Thymus (tissue), 11 donors: ENCODE results near the gene MXRA8. TPM values are rescaled to one million over a fixed set of nuclear protein-coding genes. Genes with fewer than 3 reads are reported as not detected.

Experiments
- DNase-seq, 9 donors: peaks; one replicate each; pipeline ENCODE4 v3.0.0-alpha.2; 2013; ENCODE audit warnings: low spot score in 9 of 9, low read depth in 6 of 9, missing footprints in 1 of 9
- H3K27ac ChIP-seq, 2 donors: one replicate each; pipeline ENCODE4 v1.5.1; 2013; ENCODE audit warnings: control low read depth in 1 of 2, low read depth in 1 of 2, low read length in 1 of 2, mild to moderate bottlenecking in 1 of 2, moderate library complexity in 1 of 2
- H3K27me3 ChIP-seq, 2 donors: one replicate each; pipeline ENCODE4 v1.5.1; 2013; ENCODE audit warnings: low read length in 1 of 2; ENCODE audit not compliant: control insufficient read depth in 2 of 2, insufficient read depth in 1 of 2
- H3K36me3 ChIP-seq, 2 donors: one replicate each; pipeline ENCODE4 v1.5.1; 2013; ENCODE audit warnings: low read length in 1 of 2, mild to moderate bottlenecking in 1 of 2, moderate library complexity in 1 of 2; ENCODE audit not compliant: control insufficient read depth in 2 of 2, insufficient read depth in 2 of 2
- H3K4me1 ChIP-seq, 2 donors: one replicate each; pipeline ENCODE4 v1.5.1; 2013; ENCODE audit warnings: low read length in 2 of 2; ENCODE audit not compliant: control insufficient read depth in 2 of 2, insufficient read depth in 2 of 2
- H3K4me3 ChIP-seq, 2 donors: one replicate each; pipeline ENCODE4 v1.5.1; 2013; ENCODE audit warnings: low read length in 2 of 2, control low read depth in 1 of 2, mild to moderate bottlenecking in 1 of 2
- H3K9me3 ChIP-seq, 2 donors: one replicate each; pipeline ENCODE4 v1.5.1; 2013; ENCODE audit warnings: low read length in 1 of 2, mild to moderate bottlenecking in 1 of 2; ENCODE audit not compliant: control insufficient read depth in 2 of 2, insufficient read depth in 1 of 2
- WGBS: extraction: QIAGEN DNeasy Blood & Tissue Kit; methylation state at CpG from one replicate; pipeline ENCODE4 v1.1.7; 2013; 5-methylcytosine and 5-hydroxymethylcytosine counted together
- polyA plus RNA-seq: library from polyadenylated mRNA; stranded (reverse); fragments of 200-250 nt; gene quantifications from one replicate; pipeline ENCODE4 v1.2.3, GENCODE V29; 2013
- total RNA-seq: library from RNA; stranded (reverse); fragments of 120-200 nt; gene quantifications from one replicate; pipeline ENCODE4 v1.2.4, GENCODE V29; 2013
- donor health status: healthy.

The MXRA8 gene
- total and polyA plus RNA-seq, 2 donors, result 2.7 to 9.6 TPM

DNA sequence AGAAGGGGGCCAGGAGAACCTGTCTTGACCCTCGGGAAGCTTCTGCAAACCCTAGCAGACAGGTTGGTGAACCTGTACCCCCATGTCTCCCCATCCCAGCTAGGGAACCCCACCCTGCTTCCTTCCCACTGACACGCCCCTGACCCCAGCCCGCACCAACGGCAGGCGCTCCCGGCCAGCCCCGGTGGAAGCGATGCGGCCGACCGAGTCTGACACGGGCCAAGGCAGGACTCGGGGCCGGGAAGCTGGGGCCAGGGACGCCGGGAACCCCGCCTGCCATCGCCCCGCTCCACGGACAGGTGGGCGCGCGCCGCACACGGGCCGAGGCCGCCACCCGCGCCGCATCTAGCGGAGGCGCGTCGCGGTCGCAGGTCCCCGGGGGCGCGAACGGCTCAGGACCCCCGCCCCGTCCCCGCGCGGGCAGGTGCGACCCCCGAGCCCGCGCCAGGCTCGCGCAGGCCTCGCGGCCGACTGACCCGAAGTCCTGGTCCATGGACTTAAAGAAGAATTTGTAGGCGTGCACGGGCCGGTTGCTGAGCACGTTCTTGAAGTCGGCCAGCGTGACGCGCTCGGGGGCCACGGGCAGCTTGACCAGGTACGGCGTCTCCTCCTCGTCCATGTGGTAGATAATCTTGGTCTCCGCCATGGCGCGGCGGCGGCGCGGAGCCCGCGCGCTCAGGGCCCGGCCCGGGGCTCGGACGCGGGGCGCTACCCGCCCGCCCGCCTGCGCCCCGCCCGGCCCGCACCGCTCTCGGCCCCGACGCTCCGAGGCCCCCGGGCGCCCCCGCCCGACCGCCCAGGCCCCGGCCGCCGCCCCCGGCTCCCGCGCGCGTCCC is 9.7 kb downstream of the MXRA8 start:
- Histone ChIP-seq H3K4me1 (peaks cover 0 to 12% of the 10 kb centered on the region in 2 donors), H3K27me3 (peaks cover 22 to 36% of the 10 kb centered on the region in 2 donors), H3K36me3 (no peaks in the 10 kb centered on the region), H3K9me3 (peaks cover 0 to 2% of the 10 kb centered on the region in 2 donors), H3K27ac (no peak overlapping the region), H3K4me3 (peak overlapping the region; percentile 49 to 92)
- WGBS, result 1% methylated on average over 109 of the region's 109 CpGs
- DNase-seq, result no peak

DNA sequence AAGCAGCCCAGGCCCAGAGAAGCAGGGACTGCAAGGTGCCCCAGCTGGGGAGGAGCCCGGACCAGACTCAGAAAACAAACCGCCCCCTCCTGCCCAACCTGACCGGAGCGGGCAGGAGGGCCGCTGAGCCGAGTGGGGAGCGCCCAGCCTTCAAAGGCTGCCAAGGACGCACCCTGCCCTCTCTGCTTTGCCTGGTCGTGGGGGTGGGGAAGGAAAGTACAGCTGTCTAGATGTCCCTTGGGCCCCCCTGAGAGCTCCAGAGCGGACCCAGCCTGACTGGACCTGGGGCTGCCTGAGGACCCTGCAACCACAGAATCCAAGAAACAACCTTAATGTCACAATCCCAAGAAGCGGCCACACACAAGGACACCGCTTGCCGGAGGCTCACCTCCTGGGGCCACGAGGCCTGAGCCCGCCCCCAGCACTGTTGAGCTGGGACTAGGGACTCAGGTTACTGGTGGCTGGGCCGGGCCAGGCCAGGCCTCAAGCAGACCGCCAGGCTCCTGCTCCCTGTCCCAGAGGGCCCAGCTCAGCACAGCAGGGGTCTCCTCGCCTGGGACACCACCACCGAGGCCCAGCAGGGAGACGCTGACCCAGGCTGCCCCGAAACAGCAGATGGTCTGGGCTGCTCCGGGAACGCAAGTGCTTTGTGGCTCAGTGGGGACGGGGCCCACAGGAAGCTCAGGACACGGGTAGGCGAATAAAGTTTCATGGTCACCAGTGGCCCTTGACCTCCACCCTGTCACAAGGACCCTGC is 10.5 kb downstream of the MXRA8 start:
- peaks cover 0 to 8% of the 10 kb centered on the region in 2 donors for H3K4me1 ChIP-seq
- H3K27ac ChIP-seq, result no peak overlapping the region
- no peaks in the 10 kb centered on the region for H3K36me3 ChIP-seq
- peaks cover 0 to 2% of the 10 kb centered on the region in 2 donors for H3K9me3 ChIP-seq
- no peak for DNase-seq
- H3K27me3 ChIP-seq, result peaks cover 14 to 28% of the 10 kb centered on the region in 2 donors
- H3K4me3 ChIP-seq, result peak overlapping the region; percentile 35 to 92
- 83% methylated on average over 26 of the region's 26 CpGs for WGBS

- Histone ChIP-seq H3K27me3 (peaks cover 7 to 21% of the 10 kb centered on the region in 2 donors), H3K9me3 (peaks cover 0 to 1% of the 10 kb centered on the region in 2 donors), H3K27ac (no peak overlapping the region), H3K4me1 (peaks cover 0 to 8% of the 10 kb centered on the region in 2 donors), H3K4me3 (no peak overlapping the region), H3K36me3 (no peaks in the 10 kb centered on the region)
- no peak for DNase-seq
- WGBS, result 96% methylated on average over 10 of the region's 10 CpGs
These were observed 11.2 kb downstream of the MXRA8 start for GRCh38 chr1:1347026-1347595.

DNA sequence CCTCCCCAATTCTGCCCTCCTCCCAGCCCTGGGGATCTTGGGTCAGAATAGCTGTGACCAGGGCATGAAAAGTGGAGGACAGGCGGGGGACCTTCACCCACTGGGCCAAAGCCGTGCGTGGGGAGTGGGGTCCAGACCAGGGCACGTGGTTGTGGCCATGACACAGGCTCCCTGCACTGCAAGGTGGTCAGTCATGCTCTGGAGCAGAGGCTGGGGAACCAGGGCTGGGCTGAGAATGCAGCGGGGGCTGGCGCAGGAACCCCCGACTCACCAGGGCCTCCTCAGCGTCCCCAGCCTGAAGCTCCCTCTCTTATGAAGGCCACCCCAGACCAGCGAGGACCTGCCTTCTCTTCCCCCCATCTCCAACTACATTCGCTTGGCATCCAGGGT is 11.9 kb downstream of the MXRA8 start:
- peaks cover 0 to 3% of the 10 kb centered on the region in 2 donors for H3K36me3 ChIP-seq
- H3K27ac ChIP-seq, result no peak overlapping the region
- DNase-seq, result no peak
- H3K27me3 ChIP-seq, result peaks cover under 1 to 15% of the 10 kb centered on the region in 2 donors
- no peaks in the 10 kb centered on the region for H3K9me3 ChIP-seq
- H3K4me3 ChIP-seq, result no peak overlapping the region
- 98% methylated on average over 10 of the region's 10 CpGs for WGBS
- peaks cover 0 to 8% of the 10 kb centered on the region in 2 donors for H3K4me1 ChIP-seq

GRCh38 chr1:1345860-1346500 is 12.4 kb downstream of the MXRA8 start:
- H3K27ac ChIP-seq, result no peak overlapping the region
- H3K4me1 ChIP-seq, result peaks cover 0 to 8% of the 10 kb centered on the region in 2 donors
- H3K27me3 ChIP-seq, result peaks cover 0 to 12% of the 10 kb centered on the region in 2 donors
- DNase-seq, result no peak
- no peak overlapping the region for H3K4me3 ChIP-seq
- 98% methylated on average over 12 of the region's 12 CpGs for WGBS
- H3K9me3 ChIP-seq, result peaks cover 0 to 1% of the 10 kb centered on the region in 2 donors
- H3K36me3 ChIP-seq, result peaks cover 0 to 7% of the 10 kb centered on the region in 2 donors

GRCh38 chr1:1345384-1345783 is 13.0 kb downstream of the MXRA8 start:
- H3K36me3 ChIP-seq, result peaks cover under 1 to 12% of the 10 kb centered on the region in 2 donors
- no peak overlapping the region for H3K27ac ChIP-seq
- no peak for DNase-seq
- H3K27me3 ChIP-seq, result peaks cover 0 to 12% of the 10 kb centered on the region in 2 donors
- H3K9me3 ChIP-seq, result peaks cover 0 to 7% of the 10 kb centered on the region in 2 donors
- 96% methylated on average over 16 of the region's 16 CpGs for WGBS
- H3K4me1 ChIP-seq, result peaks cover 0 to 8% of the 10 kb centered on the region in 2 donors
- H3K4me3 ChIP-seq, result no peak overlapping the region

GRCh38 chr1:1344655-1345361 is 13.5 kb downstream of the MXRA8 start:
- Histone ChIP-seq H3K27ac (no peak overlapping the region), H3K4me3 (no peak overlapping the region), H3K9me3 (peaks cover 0 to 8% of the 10 kb centered on the region in 2 donors), H3K4me1 (peaks cover 0 to 8% of the 10 kb centered on the region in 2 donors), H3K27me3 (peaks cover 0 to 12% of the 10 kb centered on the region in 2 donors), H3K36me3 (peaks cover 3 to 18% of the 10 kb centered on the region in 2 donors)
- DNase-seq, result no peak
- 94% methylated on average over 15 of the region's 15 CpGs for WGBS

GRCh38 chr1:1343811-1344421 is 14.4 kb downstream of the MXRA8 start:
- H3K4me1 ChIP-seq, result peaks cover 0 to 8% of the 10 kb centered on the region in 2 donors
- no peak overlapping the region for H3K27ac ChIP-seq
- peaks cover 0 to 8% of the 10 kb centered on the region in 2 donors for H3K9me3 ChIP-seq
- WGBS, result 95% methylated on average over 24 of the region's 24 CpGs
- no peak for DNase-seq
- H3K36me3 ChIP-seq, result peaks cover 6 to 26% of the 10 kb centered on the region in 2 donors
- H3K4me3 ChIP-seq, result no peak overlapping the region
- H3K27me3 ChIP-seq, result peaks cover 0 to 12% of the 10 kb centered on the region in 2 donors
